HepG2 (cell line): ENCODE results near the gene IVD. TPM values are rescaled to one million over a fixed set of nuclear protein-coding genes. Genes with fewer than 3 reads are reported as not detected.

Experiments used
- AHDC1 ChIP-seq: sonication (generic); formaldehyde crosslinking; IDR thresholded peaks from 2 replicates; pipeline ENCODE4 v1.5.1; 2020; ENCODE audit warnings: mild to moderate bottlenecking, missing genetic modification reagents, borderline replicate concordance
- KLF6 ChIP-seq: IDR thresholded peaks from 2 replicates; pipeline ENCODE4 v1.8.0; 2016; ENCODE audit warnings: missing biosample characterization, missing genetic modification reagents
- SMYD3 ChIP-seq: sonication (generic); formaldehyde crosslinking; IDR thresholded peaks from 2 replicates; pipeline ENCODE4 v1.8.1; 2023; ENCODE audit warnings: mild to moderate bottlenecking, missing genetic modification reagents
- ZNF30 ChIP-seq: sonication (generic); formaldehyde crosslinking; IDR thresholded peaks from 2 replicates; pipeline ENCODE4 v1.5.0; 2020; ENCODE audit warnings: mild to moderate bottlenecking, missing genetic modification reagents
- ZNF430 ChIP-seq: sonication (generic); formaldehyde crosslinking; IDR thresholded peaks from 2 replicates; pipeline ENCODE4 v1.9.0; 2021; ENCODE audit warnings: mild to moderate bottlenecking, missing genetic modification reagents
- polyA plus RNA-seq, 8 experiments: library from polyadenylated mRNA; depleted of rRNA in 3 of 8; stranded (reverse) in 7 of 8; unstranded in 1 of 8; fragments of >200 nt; fragmentation: Illumina TruSeq in 4 of 8; extraction: Trizol in 4 of 8; gene quantifications; 2 replicates each; pipeline versions ENCODE4 v1.2.1 to v1.2.3, GENCODE V29; 2011 to 2016; ENCODE audit warnings: low read depth in 4 of 8, missing spikeins in 1 of 8, mixed read lengths in 1 of 8; ENCODE audit not compliant: insufficient read depth in 1 of 8
- total RNA-seq, 5 experiments: library from RNA; depleted of rRNA; stranded (reverse); fragments of >200 nt; fragmentation: Illumina TruSeq; extraction: Trizol; gene quantifications; 2 replicates each; pipeline ENCODE4 v1.2.3, GENCODE V29; 2016; ENCODE audit warnings: low read depth in 1 of 5
- TF ChIP-seq, protein P1 (sequence below), 2 experiments: sonication (generic) in 1 of 2; formaldehyde crosslinking in 1 of 2; IDR thresholded peaks; 2 replicates each; pipeline versions ENCODE4 v1.6.1 to v1.9.0; 2014 to 2022; ENCODE audit warnings: antibody characterized with exemption in 1 of 2, borderline replicate concordance in 1 of 2, inconsistent platforms in 1 of 2, low read depth in 1 of 2, missing genetic modification reagents in 1 of 2

Gene IVD
- total and polyA plus RNA-seq, 2 of the 13 experiments (the other 11 are each of a cell fraction or from before 2014, with no cell fraction given), result 48.0 to 53.9 TPM

DNA sequence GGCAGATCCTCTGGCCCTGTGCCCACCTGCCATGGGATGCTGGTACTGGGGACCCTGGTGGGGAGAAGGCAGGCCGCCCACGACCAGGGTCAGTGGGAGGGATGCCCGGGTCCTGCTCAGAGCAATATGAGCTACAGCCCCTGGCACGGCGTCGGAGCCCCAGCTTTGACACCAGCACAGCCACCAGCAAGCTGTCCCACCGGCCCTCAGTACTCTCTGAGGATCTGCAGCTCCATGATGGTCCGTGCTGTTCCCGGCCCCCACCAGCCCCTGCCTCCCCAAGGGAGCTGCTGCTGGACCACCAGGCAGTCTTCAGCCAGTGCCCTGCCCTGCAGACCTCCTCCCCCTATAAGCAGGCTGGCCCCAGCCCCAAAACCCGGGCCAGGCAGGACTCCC is 36.1 kb upstream of the IVD start (continued):
- TF ChIP-seq AHDC1 (CRISPR knock-in tag) (no peak), SMYD3 (CRISPR knock-in tag) (no peak), ZNF430 (no peak), KLF6 (no peak), ZNF30 (CRISPR knock-in tag) (no peak)
- TF ChIP-seq, protein P1, sequence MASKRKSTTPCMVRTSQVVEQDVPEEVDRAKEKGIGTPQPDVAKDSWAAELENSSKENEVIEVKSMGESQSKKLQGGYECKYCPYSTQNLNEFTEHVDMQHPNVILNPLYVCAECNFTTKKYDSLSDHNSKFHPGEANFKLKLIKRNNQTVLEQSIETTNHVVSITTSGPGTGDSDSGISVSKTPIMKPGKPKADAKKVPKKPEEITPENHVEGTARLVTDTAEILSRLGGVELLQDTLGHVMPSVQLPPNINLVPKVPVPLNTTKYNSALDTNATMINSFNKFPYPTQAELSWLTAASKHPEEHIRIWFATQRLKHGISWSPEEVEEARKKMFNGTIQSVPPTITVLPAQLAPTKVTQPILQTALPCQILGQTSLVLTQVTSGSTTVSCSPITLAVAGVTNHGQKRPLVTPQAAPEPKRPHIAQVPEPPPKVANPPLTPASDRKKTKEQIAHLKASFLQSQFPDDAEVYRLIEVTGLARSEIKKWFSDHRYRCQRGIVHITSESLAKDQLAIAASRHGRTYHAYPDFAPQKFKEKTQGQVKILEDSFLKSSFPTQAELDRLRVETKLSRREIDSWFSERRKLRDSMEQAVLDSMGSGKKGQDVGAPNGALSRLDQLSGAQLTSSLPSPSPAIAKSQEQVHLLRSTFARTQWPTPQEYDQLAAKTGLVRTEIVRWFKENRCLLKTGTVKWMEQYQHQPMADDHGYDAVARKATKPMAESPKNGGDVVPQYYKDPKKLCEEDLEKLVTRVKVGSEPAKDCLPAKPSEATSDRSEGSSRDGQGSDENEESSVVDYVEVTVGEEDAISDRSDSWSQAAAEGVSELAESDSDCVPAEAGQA (IDR thresholded peaks at IDR 0.05; ENCODE audit: low read depth), result no peak
- TF ChIP-seq, protein P1 (CRISPR knock-in tag; IDR thresholded peaks at IDR 0.05; ENCODE audit: borderline replicate concordance), result no peak
